Placental epithelial cell (primary cell): ENCODE measurements around the gene ANKRD34A. TPM values are rescaled to one million over a fixed set of nuclear protein-coding genes. Genes with fewer than 3 reads are reported as not detected.

ENCODE experiments used
- total RNA-seq: library from RNA; depleted of rRNA; stranded (reverse); fragments of >200 nt; gene quantifications from 2 replicates; pipeline ENCODE4 v1.2.3, GENCODE V29; 2012

The ANKRD34A gene
- total RNA-seq: 0.22 and 0.39 TPM in 2 replicates

GRCh38 chr1:145964328-145965118, at the start of gene ANKRD34A, which contains the start of gene POLR3GL:
TSS of gene ANKRD34A (minus strand) at chr1:145964575. CDS start at chr1:145961759, 2,816 bp downstream.
TSS of gene POLR3GL (plus strand) at chr1:145964690. CDS start at chr1:145974866, 10,176 bp downstream.

GRCh38 chr1:145996433-145997015, 32.1 kb upstream of the ANKRD34A start, which contains the start of gene TXNIP:
TSS of gene TXNIP (minus strand) at chr1:145996579. CDS start at chr1:145996266, 313 bp downstream.

GRCh38 chr1:145957443-145958319, 6.7 kb downstream of the ANKRD34A start, which contains the start of gene LIX1L:
TSS of gene LIX1L (minus strand) at chr1:145958017. CDS start at chr1:145957927, 90 bp downstream.

GRCh38 chr1:145927063-145927886, 37.1 kb downstream of the ANKRD34A start, which contains the start of gene RBM8A:
TSS of gene RBM8A (minus strand) at chr1:145927484. CDS start at chr1:145927426, 58 bp downstream.

GRCh38 chr1:145918144-145918991, 46.0 kb downstream of the ANKRD34A start, which contains the start of gene PEX11B:
TSS of gene PEX11B (minus strand) at chr1:145918717. CDS start at chr1:145918688, 29 bp downstream.

Other genes with a start within 250 kb of the ANKRD34A start
- gene CD160, start 245.1 kb downstream of the ANKRD34A start, total RNA-seq: under 0.01 TPM in 1 of 2 replicates, not detected in the other
- gene RNF115, start 140.5 kb downstream of the ANKRD34A start, total RNA-seq: 10.5 and 11.8 TPM in 2 replicates
- 36.2 and 41.6 TPM in 2 replicates for gene POLR3C, start 140.4 kb downstream of the ANKRD34A start, total RNA-seq
- 2.7 and 3.0 TPM in 2 replicates for gene NUDT17, start 118.9 kb downstream of the ANKRD34A start, total RNA-seq
- 35.4 and 41.2 TPM in 2 replicates for gene PIAS3, start 105.5 kb downstream of the ANKRD34A start, total RNA-seq
- gene ANKRD35, start 78.7 kb downstream of the ANKRD34A start, total RNA-seq: 2.0 and 7.9 TPM in 2 replicates
- gene ITGA10, start 54.5 kb downstream of the ANKRD34A start, total RNA-seq: 0.33 and 0.79 TPM in 2 replicates
- 29.1 and 30.7 TPM in 2 replicates for gene PEX11B, start 45.9 kb downstream of the ANKRD34A start, total RNA-seq
- 46.7 and 84.0 TPM in 2 replicates for gene RBM8A, start 37.1 kb downstream of the ANKRD34A start, total RNA-seq
- gene LIX1L, start 6.6 kb downstream of the ANKRD34A start, total RNA-seq: 7.9 and 12.5 TPM in 2 replicates
- gene POLR3GL, start 115 bp upstream of the ANKRD34A start, total RNA-seq: 5.5 and 6.8 TPM in 2 replicates
- 161 and 941 TPM in 2 replicates for gene TXNIP, start 32.0 kb upstream of the ANKRD34A start, total RNA-seq
- gene HJV, start 57.2 kb upstream of the ANKRD34A start, total RNA-seq: not detected in 2 replicates
- 0.65 and 1.6 TPM in 2 replicates for gene NBPF10, start 180.2 kb upstream of the ANKRD34A start, total RNA-seq